Endothelial cell of umbilical vein (primary cell): ENCODE measurements around the gene SLC22A23. TPM values are rescaled to one million over a fixed set of nuclear protein-coding genes. Genes with fewer than 3 reads are reported as not detected.

Source experiments
- BruUV-seq: library from RNA; stranded (reverse); fragments of 400-500 nt; replicated peaks from 2 replicates; lab custom pipeline; 2021; lab: Mats Ljungman, UMichigan
- CTCF ChIA-PET: fragments of 300-600, 350-600 bp; sonication (Branson Sonifier 250); formaldehyde crosslinking; loops from one replicate; lab custom pipeline; 2021; ENCODE audit warnings: antibody characterized with exemption, inconsistent platforms; lab: Charles Lee
- POLR2A ChIA-PET: fragments of 300-600, 350-600 bp; sonication (Branson Sonifier 250); formaldehyde crosslinking; loops from one replicate; lab custom pipeline; 2021; ENCODE audit warnings: antibody characterized with exemption, inconsistent platforms; lab: Charles Lee
- DNase-seq: peaks from one replicate; pipeline ENCODE4 v3.0.0-alpha.2; 2011; ENCODE audit warnings: low read depth, low spot score
- FAIRE-seq: peaks from 2 replicates; lab custom pipeline; 2011; peaks lifted over from hg19 to GRCh38; lab: Jason Lieb, UNC
- H2AFZ ChIP-seq: 2 replicates; pipeline ENCODE4 v1.6.0; 2012; ENCODE audit warnings: low read depth, low read length, control low read depth, inconsistent platforms
- H3K27ac ChIP-seq: 2 replicates; pipeline ENCODE4 v1.5.1; 2011; ENCODE audit warnings: low read depth, mild to moderate bottlenecking, control low read depth, low read length, moderate library complexity; ENCODE audit not compliant: insufficient read depth
- H3K27me3 ChIP-seq, 2 experiments: 2 replicates each; pipeline versions ENCODE4 v1.6.0 to v1.6.1; 2011; ENCODE audit warnings: low read length in 2 of 2, mixed read lengths in 1 of 2; ENCODE audit not compliant: control insufficient read depth in 2 of 2, insufficient read depth in 2 of 2
- H3K36me3 ChIP-seq, 2 experiments: 2 replicates in 1 of 2; 3 replicates in 1 of 2; pipeline ENCODE4 v1.5.1; 2011; ENCODE audit warnings: low read length in 2 of 2, mild to moderate bottlenecking in 1 of 2, moderate library complexity in 1 of 2; ENCODE audit not compliant: control insufficient read depth in 2 of 2, insufficient read depth in 2 of 2; ENCODE audit errors: extremely low read depth in 1 of 2
- H3K4me1 ChIP-seq: 3 replicates; pipeline ENCODE4 v1.5.1; 2011; ENCODE audit warnings: mild to moderate bottlenecking, low read length; ENCODE audit not compliant: control insufficient read depth, insufficient read depth; ENCODE audit errors: extremely low read depth
- H3K4me2 ChIP-seq: 2 replicates; pipeline ENCODE4 v1.6.1; 2011; ENCODE audit warnings: low read length, control low read depth, mixed read lengths; ENCODE audit not compliant: insufficient read depth
- H3K4me3 ChIP-seq, 3 experiments: fragments of 200-600 bp in 1 of 3; sonication (generic), shearing (Covaris generic) in 1 of 3; replicated peaks in 1 of 3; 2 replicates each; pipeline ENCODE4 v1.5.1; 2011 to 2016; ENCODE audit warnings: control low read depth in 3 of 3, low read length in 3 of 3, mild to moderate bottlenecking in 2 of 3, inconsistent platforms in 1 of 3, low read depth in 1 of 3, moderate library complexity in 1 of 3; ENCODE audit not compliant: insufficient read depth in 1 of 3
- H3K79me2 ChIP-seq: 2 replicates; pipeline ENCODE4 v1.6.0; 2012; ENCODE audit warnings: low read length, inconsistent platforms; ENCODE audit not compliant: control insufficient read depth, insufficient read depth
- H3K9ac ChIP-seq: replicated peaks from 2 replicates; pipeline ENCODE3; 2011; ENCODE audit warnings: low read length, control low read depth; ENCODE audit not compliant: insufficient read depth; ENCODE audit errors: extremely low read depth
- H3K9me1 ChIP-seq: replicated peaks from 3 replicates; pipeline ENCODE4 v1.6.0; 2011; ENCODE audit warnings: mild to moderate bottlenecking, low read length; ENCODE audit not compliant: control insufficient read depth, insufficient read depth; ENCODE audit errors: extremely low read depth
- H3K9me3 ChIP-seq: replicated peaks from 2 replicates; pipeline ENCODE4 v1.5.1; 2012; ENCODE audit warnings: low read length, inconsistent platforms; ENCODE audit not compliant: control insufficient read depth, insufficient read depth
- H4K20me1 ChIP-seq: replicated peaks from 2 replicates; pipeline ENCODE3; 2011; ENCODE audit warnings: mild to moderate bottlenecking, low read length; ENCODE audit not compliant: control insufficient read depth, insufficient read depth; ENCODE audit errors: extremely low read depth
- EZH2 ChIP-seq: IDR thresholded peaks from 2 replicates; pipeline ENCODE4 v1.6.1; 2012; ENCODE audit warnings: borderline replicate concordance, low read depth, mild to moderate bottlenecking, moderate library complexity, low read length, inconsistent platforms; ENCODE audit not compliant: severe bottlenecking
- FOS ChIP-seq: IDR thresholded peaks from 2 replicates; pipeline ENCODE4 v1.6.1; 2011; ENCODE audit warnings: mild to moderate bottlenecking, low read length, moderate library complexity, borderline replicate concordance; ENCODE audit not compliant: insufficient read depth
- GATA2 ChIP-seq: IDR thresholded peaks from 2 replicates; pipeline ENCODE4 v1.7.0; 2011; ENCODE audit warnings: low read depth, mild to moderate bottlenecking, moderate library complexity, mixed read lengths, low read length; ENCODE audit not compliant: insufficient read length, insufficient read depth
- JUN ChIP-seq: IDR thresholded peaks from 2 replicates; pipeline ENCODE4 v1.6.1; 2011; ENCODE audit warnings: borderline replicate concordance, low read depth; ENCODE audit not compliant: insufficient read length, insufficient read depth
- MAX ChIP-seq: IDR thresholded peaks from 2 replicates; pipeline ENCODE4 v1.6.1; 2011; ENCODE audit not compliant: insufficient read depth, insufficient read length
- MYC ChIP-seq: IDR thresholded peaks from one replicate; pipeline ENCODE4 v1.6.1; 2011; ENCODE audit warnings: mild to moderate bottlenecking, low read depth, low read length
- POLR2A ChIP-seq: IDR thresholded peaks from 2 replicates; pipeline ENCODE4 v1.6.1; 2012; ENCODE audit warnings: low read depth, mild to moderate bottlenecking, control low read depth, low read length
- POLR2AphosphoS5 ChIP-seq: IDR thresholded peaks from 2 replicates; pipeline ENCODE4 v1.6.1; 2012; ENCODE audit warnings: low read depth, mild to moderate bottlenecking, control low read depth, low read length, moderate library complexity; ENCODE audit not compliant: insufficient read depth
- dilution Hi-C: fragments of 300-500 bp; cut with MboI; formaldehyde crosslinking; loops from one replicate; pipeline ENCODE4 v1.15.0; 2019; ENCODE audit warnings: low sequenced_read_pairs; ENCODE audit not compliant: extremely low pct_ligation_motif_present
- intact Hi-C: fragments of 100-400 bp; cut with micrococcal nuclease; formaldehyde crosslinking; loops from one replicate; pipeline ENCODE4 v1.10.0; 2022
- polyA plus RNA-seq, 4 experiments: library from polyadenylated mRNA; depleted of rRNA in 3 of 4; stranded (reverse) in 3 of 4; unstranded in 1 of 4; fragments of >200 nt; gene quantifications; 2 replicates each; pipeline versions ENCODE4 v1.2.1 to v1.2.3, GENCODE V29; 2011 to 2012; ENCODE audit warnings: missing spikeins in 1 of 4
- total RNA-seq: library from RNA; stranded (reverse); gene quantifications from 2 replicates; pipeline ENCODE4 v1.2.3, GENCODE V29; 2021
- TF ChIP-seq, protein P1 (sequence below), 2 donors: IDR thresholded peaks; 1 replicate in 1 of 2; 2 replicates in 1 of 2; pipeline ENCODE4 v1.5.1; 2011; ENCODE audit warnings: low read length in 2 of 2, mild to moderate bottlenecking in 2 of 2, moderate library complexity in 2 of 2, control low read depth in 1 of 2, inconsistent platforms in 1 of 2, low read depth in 1 of 2; ENCODE audit not compliant: insufficient read depth in 1 of 2; ENCODE audit errors: extremely low read depth in 1 of 2

SLC22A23 gene
- total and polyA plus RNA-seq, 2 donors (not counting 3 experiments of a cell fraction or from before 2014, with no cell fraction given), result 4.2 to 14.3 TPM

GRCh38 chr6:3339811-3340210, 117.0 kb downstream of the SLC22A23 start:
- ChIA-PET POLR2A (no interaction called here), CTCF (interaction anchor here (1.2 to 1.4 kb wide), 2 partner anchors 16 to 71 kb away, joined by 3 to 4 read pairs; no protein-coding TSS in a partner anchor)
- intact Hi-C loops (no loop called here), dilution Hi-C loops (no loop called here)
- TF ChIP-seq, protein P1, sequence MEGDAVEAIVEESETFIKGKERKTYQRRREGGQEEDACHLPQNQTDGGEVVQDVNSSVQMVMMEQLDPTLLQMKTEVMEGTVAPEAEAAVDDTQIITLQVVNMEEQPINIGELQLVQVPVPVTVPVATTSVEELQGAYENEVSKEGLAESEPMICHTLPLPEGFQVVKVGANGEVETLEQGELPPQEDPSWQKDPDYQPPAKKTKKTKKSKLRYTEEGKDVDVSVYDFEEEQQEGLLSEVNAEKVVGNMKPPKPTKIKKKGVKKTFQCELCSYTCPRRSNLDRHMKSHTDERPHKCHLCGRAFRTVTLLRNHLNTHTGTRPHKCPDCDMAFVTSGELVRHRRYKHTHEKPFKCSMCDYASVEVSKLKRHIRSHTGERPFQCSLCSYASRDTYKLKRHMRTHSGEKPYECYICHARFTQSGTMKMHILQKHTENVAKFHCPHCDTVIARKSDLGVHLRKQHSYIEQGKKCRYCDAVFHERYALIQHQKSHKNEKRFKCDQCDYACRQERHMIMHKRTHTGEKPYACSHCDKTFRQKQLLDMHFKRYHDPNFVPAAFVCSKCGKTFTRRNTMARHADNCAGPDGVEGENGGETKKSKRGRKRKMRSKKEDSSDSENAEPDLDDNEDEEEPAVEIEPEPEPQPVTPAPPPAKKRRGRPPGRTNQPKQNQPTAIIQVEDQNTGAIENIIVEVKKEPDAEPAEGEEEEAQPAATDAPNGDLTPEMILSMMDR (IDR thresholded peaks at IDR 0.05; ENCODE audit: extremely low read depth in 1 of 2, insufficient read depth in 1 of 2, low read depth in 1 of 2, low read length in 2 of 2), result no peak
- TF ChIP-seq MAX, result no peak
- TF ChIP-seq MYC, result no peak
- no peak for TF ChIP-seq JUN
- no peak for TF ChIP-seq FOS
- TF ChIP-seq POLR2A, result no peak
- TF ChIP-seq EZH2, result no peak
- TF ChIP-seq GATA2, result no peak
- no peak for TF ChIP-seq POLR2AphosphoS5
- Histone ChIP-seq H3K9ac (no peak overlapping the region), H3K4me1 (peaks cover 8% of the 10 kb centered on the region), H3K4me3 (no peak overlapping the region), H3K9me1 (no peaks in the 10 kb centered on the region), H3K36me3 (no peaks in the 10 kb centered on the region), H3K79me2 (no peaks in the 10 kb centered on the region), H3K27ac (no peak overlapping the region), H2AFZ (no peak overlapping the region), H4K20me1 (no peaks in the 10 kb centered on the region), H3K27me3 (no peaks in the 10 kb centered on the region), H3K4me2 (no peak overlapping the region), H3K9me3 (no peaks in the 10 kb centered on the region)
- FAIRE-seq (no peak), DNase-seq (no peak)
- BruUV-seq, result no TSS peak
